Testis (tissue), 2 donors: Measurements from ENCODE around the gene MAPK11.

ENCODE experiments used
- CTCF ChIP-seq, 3 experiments: fragments of 450-650 bp in 2 of 3; fragments of 200-600 bp in 1 of 3; sonication (generic) in 1 of 3; IDR thresholded peaks; one replicate each; pipeline ENCODE4 v1.5.1; 2016 to 2019; ENCODE audit warnings: antibody characterized with exemption in 3 of 3, mild to moderate bottlenecking in 2 of 3, moderate library complexity in 1 of 3
- POLR2A ChIP-seq: fragments of 450-650 bp; IDR thresholded peaks from one replicate; pipeline ENCODE4 v1.6.1; 2017; ENCODE audit warnings: antibody characterized with exemption, mild to moderate bottlenecking, moderate library complexity

GRCh38 chr22:50216055-50216683, 54.0 kb downstream of the MAPK11 start:
- TF ChIP-seq CTCF (IDR thresholded peaks at IDR 0.05): no peak
- TF ChIP-seq POLR2A: no peak
